BJ (cell line): ENCODE measurements around the gene ID2. TPM values are rescaled to one million over a fixed set of nuclear protein-coding genes. Genes with fewer than 3 reads are reported as not detected.

Experiments used
- CTCF ChIA-PET: fragments of 350-600 bp; formaldehyde crosslinking; extraction: SDS; loops from one replicate; lab custom pipeline; 2021; ENCODE audit warnings: antibody characterized with exemption, inconsistent platforms; lab: Yijun Ruan, JAX
- POLR2A ChIA-PET: fragments of 300-600 bp; sonication (Branson Sonifier 250); formaldehyde crosslinking; extraction: SDS; loops from one replicate; lab custom pipeline; 2021; ENCODE audit warnings: antibody characterized with exemption; lab: Charles Lee
- DNase-seq: peaks from one replicate; pipeline ENCODE4 v3.0.0-alpha.2; 2011; ENCODE audit warnings: low read depth
- H3K27me3 ChIP-seq: 2 replicates; pipeline ENCODE4 v1.6.0; 2011; ENCODE audit warnings: low read length; ENCODE audit not compliant: control insufficient read depth, insufficient read depth
- H3K36me3 ChIP-seq: 2 replicates; pipeline ENCODE4 v1.5.1; 2011; ENCODE audit warnings: low read length; ENCODE audit not compliant: control insufficient read depth, insufficient read depth
- H3K4me3 ChIP-seq: 2 replicates; pipeline ENCODE4 v1.5.1; 2011; ENCODE audit warnings: low read depth, mild to moderate bottlenecking, control low read depth, low read length
- polyA plus RNA-seq: library from polyadenylated mRNA; depleted of rRNA; stranded (reverse); fragments of >200 nt; gene quantifications from 2 replicates; pipeline ENCODE4 v1.2.3, GENCODE V29; 2011
- TF ChIP-seq, protein P1 (sequence below): IDR thresholded peaks from 2 replicates; pipeline ENCODE4 v1.5.1; 2011; ENCODE audit warnings: low read depth, mild to moderate bottlenecking, control low read depth, inconsistent platforms, low read length, moderate library complexity; ENCODE audit not compliant: insufficient read depth

ID2 gene
- polyA plus RNA-seq, 1 experiment, result 242 TPM

- H3K4me3 ChIP-seq, result peak overlapping the region; percentile 48
- DNase-seq, result no peak
- no peaks in the 10 kb centered on the region for H3K27me3 ChIP-seq
- no peaks in the 10 kb centered on the region for H3K36me3 ChIP-seq
- TF ChIP-seq, protein P1, sequence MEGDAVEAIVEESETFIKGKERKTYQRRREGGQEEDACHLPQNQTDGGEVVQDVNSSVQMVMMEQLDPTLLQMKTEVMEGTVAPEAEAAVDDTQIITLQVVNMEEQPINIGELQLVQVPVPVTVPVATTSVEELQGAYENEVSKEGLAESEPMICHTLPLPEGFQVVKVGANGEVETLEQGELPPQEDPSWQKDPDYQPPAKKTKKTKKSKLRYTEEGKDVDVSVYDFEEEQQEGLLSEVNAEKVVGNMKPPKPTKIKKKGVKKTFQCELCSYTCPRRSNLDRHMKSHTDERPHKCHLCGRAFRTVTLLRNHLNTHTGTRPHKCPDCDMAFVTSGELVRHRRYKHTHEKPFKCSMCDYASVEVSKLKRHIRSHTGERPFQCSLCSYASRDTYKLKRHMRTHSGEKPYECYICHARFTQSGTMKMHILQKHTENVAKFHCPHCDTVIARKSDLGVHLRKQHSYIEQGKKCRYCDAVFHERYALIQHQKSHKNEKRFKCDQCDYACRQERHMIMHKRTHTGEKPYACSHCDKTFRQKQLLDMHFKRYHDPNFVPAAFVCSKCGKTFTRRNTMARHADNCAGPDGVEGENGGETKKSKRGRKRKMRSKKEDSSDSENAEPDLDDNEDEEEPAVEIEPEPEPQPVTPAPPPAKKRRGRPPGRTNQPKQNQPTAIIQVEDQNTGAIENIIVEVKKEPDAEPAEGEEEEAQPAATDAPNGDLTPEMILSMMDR, result no peak
- ChIA-PET CTCF (interaction anchor here (1.0 to 1.6 kb wide), 3 partner anchors 13 to 1007 kb away, joined by 3 read pairs; no protein-coding TSS in a partner anchor), POLR2A (interaction anchor here (0.6 kb wide), 2 partner anchors 80 to 242 kb away, joined by 4 to 15 read pairs; no protein-coding TSS in a partner anchor)
These were observed 3.9 kb upstream of the ID2 start for GRCh38 chr2:8677646-8678592.

GRCh38 chr2:8678731-8679566 lies 2.9 kb upstream of the ID2 start:
- POLR2A ChIA-PET, result interaction anchor here (0.6 to 0.7 kb wide), 4 partner anchors 81 to 134 kb away, joined by 3 to 5 read pairs (median 4); no protein-coding TSS in a partner anchor
- TF ChIP-seq, protein P1, result no peak; the same call in 1 of the 2 replicates
- Histone ChIP-seq H3K36me3 (no peaks in the 10 kb centered on the region), H3K27me3 (no peaks in the 10 kb centered on the region), H3K4me3 (peak overlapping the region; percentile 42)
- peak; percentile 51 for DNase-seq
- CTCF ChIA-PET, result interaction anchor here (1.0 to 1.6 kb wide), 2 partner anchors 14 to 141 kb away, joined by 3 read pairs; no protein-coding TSS in a partner anchor

DNA sequence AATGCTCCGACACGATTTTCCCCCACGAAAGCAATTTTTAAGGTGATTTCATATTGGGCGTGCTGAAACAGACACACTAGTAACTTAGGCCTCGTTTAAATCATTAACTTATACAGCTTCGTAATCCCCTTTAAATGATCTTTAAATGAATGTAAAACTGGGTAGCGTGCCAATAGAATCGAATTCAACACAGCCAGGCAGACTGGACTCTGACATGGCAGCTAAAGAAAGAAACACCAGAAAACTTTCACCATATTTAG lies 2.4 kb upstream of the ID2 start:
- CTCF ChIA-PET, result interaction anchor here (1.6 kb wide), 2 partner anchors 17 to 142 kb away, joined by 3 to 4 read pairs; no protein-coding TSS in a partner anchor
- peak overlapping the region; percentile 42 for H3K4me3 ChIP-seq
- no peak for DNase-seq
- no peaks in the 10 kb centered on the region for H3K27me3 ChIP-seq
- TF ChIP-seq, protein P1, result no peak
- no peaks in the 10 kb centered on the region for H3K36me3 ChIP-seq
- POLR2A ChIA-PET, result interaction anchor here (0.6 kb wide), 2 partner anchors 106 to 116 kb away, joined by 3 read pairs; no protein-coding TSS in a partner anchor

GRCh38 chr2:8679827-8680731 lies 1.8 kb upstream of the ID2 start:
- TF ChIP-seq, protein P1, result no peak
- no peak for DNase-seq

More at GRCh38 chr2:8679827-8680731, 1.8 kb upstream of the ID2 start:
- Histone ChIP-seq H3K27me3 (no peaks in the 10 kb centered on the region), H3K36me3 (no peaks in the 10 kb centered on the region), H3K4me3 (peak overlapping the region; percentile 42)
- ChIA-PET POLR2A (interaction anchor here (0.6 kb wide), 3 partner anchors 23 to 1584 kb away, joined by 3 to 7 read pairs (median 5); no protein-coding TSS in a partner anchor), CTCF (interaction anchor here (0.7 to 1.6 kb wide), 4 partner anchors 18 to 1560 kb away, joined by 3 to 4 read pairs (median 3); no protein-coding TSS in a partner anchor)
